Measurements from ENCODE around the gene KCNS3.
"Not testable (repeated sequence)": the region's sequence is repeated elsewhere in the genome, so short reads cannot be mapped to it uniquely, and the experiment has no call there.

Gene KCNS3

GRCh38 chr2:17951563-17951962 lies 73.1 kb downstream of the KCNS3 start:
- no peaks in the 10 kb centered on the region for H3K4me1 ChIP-seq (ENCODE audit: control insufficient read depth, low read depth, low read length)
- no peaks in the 10 kb centered on the region for H3K27me3 ChIP-seq (ENCODE audit: control insufficient read depth, insufficient read depth, low read length)
- no peaks in the 10 kb centered on the region for H3K9me3 ChIP-seq (ENCODE audit: control insufficient read depth, low read depth, low read length)

DNA sequence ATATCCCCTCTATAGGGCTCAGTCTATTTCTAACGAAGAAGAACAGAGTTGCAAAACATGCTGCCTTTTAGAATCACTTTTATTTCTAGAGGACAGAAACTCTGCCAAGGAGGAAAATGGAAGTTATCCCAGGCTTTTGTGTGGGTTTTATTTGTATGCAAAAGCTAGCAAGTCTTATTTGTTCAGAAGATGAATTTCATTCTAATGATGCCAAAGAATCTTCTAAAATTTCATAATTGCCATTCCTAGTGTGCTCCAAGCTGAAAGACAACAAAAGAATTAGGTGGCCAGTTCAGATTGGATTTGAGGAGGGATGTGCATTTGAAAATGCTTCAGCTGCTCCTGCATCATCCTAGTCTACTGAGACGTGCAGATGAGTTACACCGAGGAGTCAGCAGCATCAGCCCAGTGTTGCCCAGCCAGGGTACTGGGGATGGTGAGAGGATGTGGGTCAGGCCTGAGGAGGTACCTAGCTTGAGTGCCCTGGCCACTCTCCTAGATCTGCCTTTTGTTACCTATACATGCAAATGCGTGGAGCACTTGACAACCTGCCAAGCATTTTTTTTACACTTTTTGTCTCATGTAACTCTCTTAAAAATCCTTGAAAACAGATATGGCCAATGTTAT lies 80.1 kb downstream of the KCNS3 start:
- H3K27me3 ChIP-seq (ENCODE audit: control insufficient read depth, insufficient read depth, low read length), result no peaks in the 10 kb centered on the region

More at GRCh38 chr2:17951563-17951962, 73.1 kb downstream of the KCNS3 start:
- no peaks in the 10 kb centered on the region for H3K36me3 ChIP-seq (ENCODE audit: control insufficient read depth, low read depth, low read length)
- no peak overlapping the region for H3K4me3 ChIP-seq (ENCODE audit: low read length)
- H3K27ac ChIP-seq (ENCODE audit: low read length), result no peak overlapping the region
- no peak overlapping the region for H3K9ac ChIP-seq (ENCODE audit: low read length)

GRCh38 chr2:17959356-17959755 lies 80.9 kb downstream of the KCNS3 start:
- H3K27me3 ChIP-seq (ENCODE audit: control insufficient read depth, insufficient read depth, low read length), result no peaks in the 10 kb centered on the region
- no peak overlapping the region for H3K27ac ChIP-seq (ENCODE audit: low read length)
- H3K36me3 ChIP-seq (ENCODE audit: control insufficient read depth, low read depth, low read length), result no peaks in the 10 kb centered on the region
- H3K4me1 ChIP-seq (ENCODE audit: control insufficient read depth, low read depth, low read length), result peaks cover 8% of the 10 kb centered on the region
- no peaks in the 10 kb centered on the region for H3K9me3 ChIP-seq (ENCODE audit: control insufficient read depth, low read depth, low read length)
- H3K4me3 ChIP-seq (ENCODE audit: low read length), result no peak overlapping the region
- no peak overlapping the region for H3K9ac ChIP-seq (ENCODE audit: low read length)

More for the DNA sequence above, 80.1 kb downstream of the KCNS3 start:
- Histone ChIP-seq H3K36me3 (ENCODE audit: control insufficient read depth, low read depth, low read length) (no peaks in the 10 kb centered on the region), H3K4me3 (ENCODE audit: low read length) (no peak overlapping the region), H3K27ac (ENCODE audit: low read length) (no peak overlapping the region), H3K9ac (ENCODE audit: low read length) (no peak overlapping the region), H3K4me1 (ENCODE audit: control insufficient read depth, low read depth, low read length) (peaks cover 8% of the 10 kb centered on the region), H3K9me3 (ENCODE audit: control insufficient read depth, low read depth, low read length) (no peaks in the 10 kb centered on the region)

DNA sequence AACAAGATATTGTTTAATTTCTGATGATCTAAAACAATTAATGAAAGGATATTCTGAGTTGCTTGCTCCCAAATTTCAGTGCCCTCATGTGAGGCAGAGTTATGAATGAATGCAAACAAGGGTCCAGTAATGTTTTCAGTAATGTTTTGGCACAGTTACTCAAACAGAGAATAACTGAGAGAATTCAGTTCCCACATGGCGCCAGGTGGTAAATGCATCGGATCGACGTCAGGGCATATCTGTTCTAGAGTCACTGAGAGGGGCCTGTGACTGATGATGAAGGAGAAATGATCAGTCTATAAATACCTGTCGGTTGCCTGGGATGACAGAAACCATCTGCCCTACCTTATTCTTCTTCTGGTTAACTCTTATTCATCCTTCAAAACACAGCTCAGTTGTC lies 81.4 kb downstream of the KCNS3 start:
- no peaks in the 10 kb centered on the region for H3K36me3 ChIP-seq (ENCODE audit: control insufficient read depth, low read depth, low read length)
- peaks cover 8% of the 10 kb centered on the region for H3K4me1 ChIP-seq (ENCODE audit: control insufficient read depth, low read depth, low read length)
- no peak overlapping the region for H3K27ac ChIP-seq (ENCODE audit: low read length)
- H3K9me3 ChIP-seq (ENCODE audit: control insufficient read depth, low read depth, low read length), result no peaks in the 10 kb centered on the region
- H3K9ac ChIP-seq (ENCODE audit: low read length), result no peak overlapping the region
- H3K27me3 ChIP-seq (ENCODE audit: control insufficient read depth, insufficient read depth, low read length), result no peaks in the 10 kb centered on the region
- H3K4me3 ChIP-seq (ENCODE audit: low read length), result no peak overlapping the region

DNA sequence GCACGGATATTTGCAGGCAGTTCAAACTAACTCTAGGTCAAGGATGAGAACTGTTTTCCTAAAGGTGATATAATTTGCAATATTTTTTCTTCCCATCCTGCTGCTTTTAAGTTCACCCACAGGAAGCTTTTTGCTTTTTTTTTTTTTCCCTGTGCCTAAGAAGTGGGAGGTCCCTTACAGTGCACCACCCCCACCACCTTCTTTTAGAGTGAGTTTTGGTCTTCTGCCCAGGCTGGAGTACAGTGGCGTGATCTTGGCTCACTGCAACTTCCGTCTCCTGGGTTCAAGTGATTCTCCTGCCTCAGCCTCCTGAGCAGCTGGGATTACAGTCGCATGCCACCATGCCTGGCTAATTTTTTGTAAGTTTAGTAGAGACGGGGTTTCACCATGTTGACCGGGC lies 82.5 kb downstream of the KCNS3 start:
- Histone ChIP-seq H3K27ac (ENCODE audit: low read length) (no peak overlapping the region), H3K27me3 (ENCODE audit: control insufficient read depth, insufficient read depth, low read length) (no peaks in the 10 kb centered on the region), H3K9me3 (ENCODE audit: control insufficient read depth, low read depth, low read length) (no peaks in the 10 kb centered on the region), H3K4me1 (ENCODE audit: control insufficient read depth, low read depth, low read length) (peaks cover 8% of the 10 kb centered on the region), H3K36me3 (ENCODE audit: control insufficient read depth, low read depth, low read length) (no peaks in the 10 kb centered on the region), H3K9ac (ENCODE audit: low read length) (no peak overlapping the region), H3K4me3 (ENCODE audit: low read length) (no peak overlapping the region)

- Histone ChIP-seq H3K4me1 (ENCODE audit: control insufficient read depth, low read depth, low read length) (peaks cover 8% of the 10 kb centered on the region), H3K27ac (ENCODE audit: low read length) (no peak overlapping the region), H3K9ac (ENCODE audit: low read length) (no peak overlapping the region)
These were observed 83.3 kb downstream of the KCNS3 start for GRCh38 chr2:17961789-17962188.

DNA sequence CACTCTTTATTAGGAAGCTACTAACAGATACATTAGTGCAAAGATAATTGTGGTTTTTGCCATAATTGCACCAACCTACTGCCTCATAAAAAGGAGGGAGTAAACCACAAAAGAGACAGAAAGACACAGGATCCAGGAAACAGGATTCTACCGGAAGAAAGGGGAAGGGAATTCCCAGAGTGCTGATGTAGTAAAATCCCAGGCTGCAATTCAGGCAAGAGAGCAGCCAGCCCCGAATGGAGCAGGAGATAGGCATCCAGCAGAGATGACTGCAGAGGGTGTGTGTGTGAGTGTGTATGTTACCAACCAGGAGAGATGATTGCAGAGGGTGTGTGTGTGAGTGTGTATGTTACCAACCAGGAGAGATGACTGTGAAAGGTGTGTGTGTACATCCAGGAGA lies 84.4 kb downstream of the KCNS3 start:
- Histone ChIP-seq H3K4me1 (ENCODE audit: control insufficient read depth, low read depth, low read length) (peaks cover 8% of the 10 kb centered on the region), H3K27me3 (ENCODE audit: control insufficient read depth, insufficient read depth, low read length) (no peaks in the 10 kb centered on the region), H3K27ac (ENCODE audit: low read length) (no peak overlapping the region), H3K9me3 (ENCODE audit: control insufficient read depth, low read depth, low read length) (no peaks in the 10 kb centered on the region), H3K4me3 (ENCODE audit: low read length) (no peak overlapping the region), H3K9ac (ENCODE audit: low read length) (no peak overlapping the region), H3K36me3 (ENCODE audit: control insufficient read depth, low read depth, low read length) (no peaks in the 10 kb centered on the region)

More at GRCh38 chr2:17961789-17962188, 83.3 kb downstream of the KCNS3 start:
- Histone ChIP-seq H3K27me3 (ENCODE audit: control insufficient read depth, insufficient read depth, low read length) (no peaks in the 10 kb centered on the region), H3K4me3 (ENCODE audit: low read length) (no peak overlapping the region), H3K9me3 (ENCODE audit: control insufficient read depth, low read depth, low read length) (no peaks in the 10 kb centered on the region), H3K36me3 (ENCODE audit: control insufficient read depth, low read depth, low read length) (no peaks in the 10 kb centered on the region)

DNA sequence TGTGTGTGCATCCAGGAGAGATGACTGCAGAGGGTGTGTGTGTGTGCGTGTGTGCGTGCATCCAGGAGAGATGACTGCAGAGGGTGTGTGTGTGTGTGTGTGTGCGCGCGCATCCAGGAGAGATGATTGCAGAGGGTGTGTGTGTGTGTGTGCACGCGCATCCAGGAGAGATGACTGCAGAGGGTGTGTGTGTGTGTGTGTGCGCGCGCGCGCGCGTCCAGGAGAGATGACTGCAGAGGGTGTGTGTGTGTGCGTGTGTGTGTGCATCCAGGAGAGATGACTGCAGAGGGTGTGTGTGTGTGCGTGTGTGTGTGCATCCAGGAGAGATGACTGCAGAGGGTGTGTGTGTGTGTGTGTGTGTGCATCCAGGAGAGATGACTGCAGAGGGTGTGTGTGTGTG lies 85.1 kb downstream of the KCNS3 start:
- not testable (repeated sequence) for H3K9ac ChIP-seq (ENCODE audit: low read length); H3K27me3 ChIP-seq (ENCODE audit: control insufficient read depth, insufficient read depth, low read length); H3K4me3 ChIP-seq (ENCODE audit: low read length); H3K27ac ChIP-seq (ENCODE audit: low read length); H3K36me3 ChIP-seq (ENCODE audit: control insufficient read depth, low read depth, low read length); H3K4me1 ChIP-seq (ENCODE audit: control insufficient read depth, low read depth, low read length); H3K9me3 ChIP-seq (ENCODE audit: control insufficient read depth, low read depth, low read length)

GRCh38 chr2:17965196-17965595 lies 86.7 kb downstream of the KCNS3 start:
- Histone ChIP-seq H3K4me1 (ENCODE audit: control insufficient read depth, low read depth, low read length) (no peaks in the 10 kb centered on the region), H3K9me3 (ENCODE audit: control insufficient read depth, low read depth, low read length) (no peaks in the 10 kb centered on the region), H3K36me3 (ENCODE audit: control insufficient read depth, low read depth, low read length) (no peaks in the 10 kb centered on the region), H3K4me3 (ENCODE audit: low read length) (no peak overlapping the region), H3K9ac (ENCODE audit: low read length) (no peak overlapping the region), H3K27ac (ENCODE audit: low read length) (no peak overlapping the region), H3K27me3 (ENCODE audit: control insufficient read depth, insufficient read depth, low read length) (no peaks in the 10 kb centered on the region)

- no peak overlapping the region for H3K27ac ChIP-seq (ENCODE audit: low read length)
- H3K4me1 ChIP-seq (ENCODE audit: control insufficient read depth, low read depth, low read length), result no peaks in the 10 kb centered on the region
- H3K9me3 ChIP-seq (ENCODE audit: control insufficient read depth, low read depth, low read length), result no peaks in the 10 kb centered on the region
- no peak overlapping the region for H3K9ac ChIP-seq (ENCODE audit: low read length)
- no peaks in the 10 kb centered on the region for H3K27me3 ChIP-seq (ENCODE audit: control insufficient read depth, insufficient read depth, low read length)
- H3K36me3 ChIP-seq (ENCODE audit: control insufficient read depth, low read depth, low read length), result no peaks in the 10 kb centered on the region
- no peak overlapping the region for H3K4me3 ChIP-seq (ENCODE audit: low read length)
These were observed 88.3 kb downstream of the KCNS3 start for GRCh38 chr2:17966798-17967197.

DNA sequence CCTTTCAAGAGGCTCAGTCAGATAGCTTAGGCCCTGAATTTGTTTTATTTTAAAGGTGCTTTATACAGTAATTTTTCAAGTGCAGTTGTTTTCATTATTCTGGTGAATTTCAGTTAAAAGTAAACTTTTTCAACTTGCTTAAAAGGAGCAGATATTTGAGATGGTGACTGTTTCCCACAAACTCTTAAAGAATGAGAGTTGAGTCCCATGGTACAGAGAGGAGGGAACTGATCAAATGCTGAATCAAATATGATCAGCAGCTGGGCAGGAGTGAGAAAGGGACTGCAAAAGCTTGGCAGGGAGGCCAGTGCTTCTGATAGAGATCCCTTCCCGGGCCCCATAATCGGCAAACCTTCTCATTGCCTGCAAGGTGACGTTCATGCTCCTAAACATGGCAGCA lies 91.2 kb downstream of the KCNS3 start:
- H3K27me3 ChIP-seq (ENCODE audit: control insufficient read depth, insufficient read depth, low read length), result no peaks in the 10 kb centered on the region
- H3K27ac ChIP-seq (ENCODE audit: low read length), result no peak overlapping the region
- H3K9me3 ChIP-seq (ENCODE audit: control insufficient read depth, low read depth, low read length), result no peaks in the 10 kb centered on the region
- no peak overlapping the region for H3K9ac ChIP-seq (ENCODE audit: low read length)
- no peaks in the 10 kb centered on the region for H3K4me1 ChIP-seq (ENCODE audit: control insufficient read depth, low read depth, low read length)
- no peaks in the 10 kb centered on the region for H3K36me3 ChIP-seq (ENCODE audit: control insufficient read depth, low read depth, low read length)
- no peak overlapping the region for H3K4me3 ChIP-seq (ENCODE audit: low read length)

DNA sequence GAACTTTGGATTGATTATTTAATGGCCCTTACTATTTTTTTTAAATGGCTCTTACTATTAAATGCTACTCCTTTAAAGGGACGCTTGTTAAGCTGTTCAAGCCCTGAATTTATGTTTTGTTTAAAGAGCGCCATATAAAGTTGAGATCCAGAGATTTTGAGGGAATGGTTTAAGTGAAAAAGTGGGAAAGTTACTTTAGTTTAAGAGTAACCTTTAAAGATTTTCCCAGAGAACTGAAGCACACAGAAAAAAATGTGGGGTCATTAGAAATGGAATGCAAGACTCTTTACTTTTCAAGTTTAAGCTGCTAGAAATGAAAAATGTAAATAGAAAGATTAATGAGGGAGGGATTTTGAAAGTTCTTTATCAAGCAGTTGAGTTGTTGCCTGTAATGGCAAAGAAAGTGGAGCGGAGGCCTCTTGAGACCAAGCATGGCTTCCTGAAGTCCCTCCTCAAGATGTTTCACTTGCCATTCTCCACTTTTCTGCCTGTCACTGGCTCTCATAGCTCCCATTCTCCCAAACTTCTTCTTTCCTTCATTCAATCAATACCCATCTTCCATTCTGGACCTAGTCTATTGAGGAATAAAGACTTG lies 93.2 kb downstream of the KCNS3 start:
- H3K4me1 ChIP-seq (ENCODE audit: control insufficient read depth, low read depth, low read length), result peaks cover 5% of the 10 kb centered on the region
- H3K27me3 ChIP-seq (ENCODE audit: control insufficient read depth, insufficient read depth, low read length), result no peaks in the 10 kb centered on the region
- H3K27ac ChIP-seq (ENCODE audit: low read length), result no peak overlapping the region
- no peaks in the 10 kb centered on the region for H3K9me3 ChIP-seq (ENCODE audit: control insufficient read depth, low read depth, low read length)
- no peak overlapping the region for H3K9ac ChIP-seq (ENCODE audit: low read length)
- no peaks in the 10 kb centered on the region for H3K36me3 ChIP-seq (ENCODE audit: control insufficient read depth, low read depth, low read length)
- H3K4me3 ChIP-seq (ENCODE audit: low read length), result no peak overlapping the region
